HG03175 (cell line): Measurements from ENCODE around the gene LRRC59.
"Not testable (repeated sequence)": the region's sequence is repeated elsewhere in the genome, so short reads cannot be mapped to it uniquely, and the experiment has no call there.

ENCODE experiments used
- ATAC-seq: cut with Tn5 transposase; IDR thresholded peaks from one replicate; pipeline ENCODE4 v1.9.1; 2021; ENCODE audit warnings: mild to moderate bottlenecking, moderate library complexity; ENCODE audit not compliant: unreplicated experiment

Gene LRRC59

GRCh38 chr17:50424996-50425681 is 27.8 kb upstream of the LRRC59 start:
- ATAC-seq = no peak

- no peak for ATAC-seq
Measured at GRCh38 chr17:50424246-50424995, 27.1 kb upstream of the LRRC59 start.

GRCh38 chr17:50423553-50424159 is 26.3 kb upstream of the LRRC59 start:
- ATAC-seq = no peak

GRCh38 chr17:50422738-50423137 is 25.4 kb upstream of the LRRC59 start:
- no peak for ATAC-seq

GRCh38 chr17:50421308-50422051 is 24.2 kb upstream of the LRRC59 start:
- no peak for ATAC-seq

- no peak for ATAC-seq
Measured at GRCh38 chr17:50420419-50421112, 23.2 kb upstream of the LRRC59 start.

GRCh38 chr17:50419577-50419976 is 22.3 kb upstream of the LRRC59 start:
- ATAC-seq = not testable (repeated sequence)

GRCh38 chr17:50414808-50415207 is 17.5 kb upstream of the LRRC59 start:
- ATAC-seq = no peak

- ATAC-seq = no peak
Measured at GRCh38 chr17:50412188-50412732, 14.9 kb upstream of the LRRC59 start.

- ATAC-seq = no peak
Measured at GRCh38 chr17:50407921-50408320, 10.6 kb upstream of the LRRC59 start.

- no peak for ATAC-seq
Measured at GRCh38 chr17:50406578-50406977, 9.3 kb upstream of the LRRC59 start.

- not testable (repeated sequence) for ATAC-seq
Measured at GRCh38 chr17:50405351-50405750, 8.0 kb upstream of the LRRC59 start.

GRCh38 chr17:50399591-50399990 is 2.3 kb upstream of the LRRC59 start:
- not testable (repeated sequence) for ATAC-seq

GRCh38 chr17:50398672-50399071 is 1.3 kb upstream of the LRRC59 start:
- not testable (repeated sequence) for ATAC-seq

- no peak for ATAC-seq
Measured at GRCh38 chr17:50397919-50398285, 579 bp upstream of the LRRC59 start.

GRCh38 chr17:50396261-50397110 is 837 bp downstream of the LRRC59 start:
- no peak for ATAC-seq

- ATAC-seq = no peak
Measured at GRCh38 chr17:50394711-50395110, 2.6 kb downstream of the LRRC59 start.

- no peak for ATAC-seq
Measured at GRCh38 chr17:50393700-50394099, 3.6 kb downstream of the LRRC59 start.

- no peak for ATAC-seq
Measured at GRCh38 chr17:50392621-50393020, 4.7 kb downstream of the LRRC59 start.

- no peak for ATAC-seq
Measured at GRCh38 chr17:50389534-50389933, 7.8 kb downstream of the LRRC59 start.
